GM18511 (cell line): Measurements from ENCODE around the gene PRRG2.

Experiments
- ATAC-seq: cut with Tn5 transposase; IDR thresholded peaks from one replicate; pipeline ENCODE4 v1.9.1; 2021; ENCODE audit warnings: mild to moderate bottlenecking, moderate library complexity; ENCODE audit not compliant: unreplicated experiment

PRRG2 gene

DNA sequence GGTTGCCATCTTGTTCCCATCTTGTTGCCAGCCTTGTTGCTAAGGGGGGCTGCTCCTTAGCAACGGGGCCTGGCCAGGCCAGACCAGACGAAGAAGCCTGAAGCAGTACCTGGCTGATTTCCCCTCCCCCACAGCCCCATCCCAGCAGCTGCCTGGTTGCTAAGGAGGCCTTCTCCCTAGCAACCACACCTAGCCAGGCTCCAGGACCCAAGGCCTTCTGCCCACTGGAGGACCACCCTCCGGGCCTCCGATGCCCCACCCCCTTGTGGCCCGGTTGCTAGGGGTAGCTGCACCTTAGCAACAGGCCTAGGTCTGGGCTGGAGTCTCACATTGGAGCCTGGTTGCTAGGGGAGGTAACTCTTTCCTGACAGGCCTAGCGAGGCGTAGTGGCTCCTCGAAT lies 3.9 kb downstream of the PRRG2 start:
- ATAC-seq = no peak

DNA sequence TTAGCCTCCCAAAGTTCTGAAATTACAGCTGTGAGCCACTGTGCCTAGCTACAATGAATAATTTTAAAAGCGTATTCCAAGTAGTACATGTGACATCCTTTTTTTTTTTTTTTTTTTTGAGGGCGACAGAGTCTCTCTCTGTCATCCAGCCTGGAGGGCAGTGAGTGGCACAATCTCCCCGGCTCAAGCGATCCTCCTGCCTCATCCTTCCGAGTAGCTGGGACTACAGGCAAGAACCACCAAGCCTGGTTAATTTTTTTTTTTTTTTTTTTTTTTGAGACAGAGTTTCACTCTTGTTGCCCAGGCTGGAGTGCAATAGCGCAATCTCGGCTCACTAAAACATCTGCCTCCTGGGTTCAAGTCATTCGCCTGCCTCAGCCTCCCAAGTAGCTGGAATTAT lies 6.1 kb downstream of the PRRG2 start:
- no peak for ATAC-seq

DNA sequence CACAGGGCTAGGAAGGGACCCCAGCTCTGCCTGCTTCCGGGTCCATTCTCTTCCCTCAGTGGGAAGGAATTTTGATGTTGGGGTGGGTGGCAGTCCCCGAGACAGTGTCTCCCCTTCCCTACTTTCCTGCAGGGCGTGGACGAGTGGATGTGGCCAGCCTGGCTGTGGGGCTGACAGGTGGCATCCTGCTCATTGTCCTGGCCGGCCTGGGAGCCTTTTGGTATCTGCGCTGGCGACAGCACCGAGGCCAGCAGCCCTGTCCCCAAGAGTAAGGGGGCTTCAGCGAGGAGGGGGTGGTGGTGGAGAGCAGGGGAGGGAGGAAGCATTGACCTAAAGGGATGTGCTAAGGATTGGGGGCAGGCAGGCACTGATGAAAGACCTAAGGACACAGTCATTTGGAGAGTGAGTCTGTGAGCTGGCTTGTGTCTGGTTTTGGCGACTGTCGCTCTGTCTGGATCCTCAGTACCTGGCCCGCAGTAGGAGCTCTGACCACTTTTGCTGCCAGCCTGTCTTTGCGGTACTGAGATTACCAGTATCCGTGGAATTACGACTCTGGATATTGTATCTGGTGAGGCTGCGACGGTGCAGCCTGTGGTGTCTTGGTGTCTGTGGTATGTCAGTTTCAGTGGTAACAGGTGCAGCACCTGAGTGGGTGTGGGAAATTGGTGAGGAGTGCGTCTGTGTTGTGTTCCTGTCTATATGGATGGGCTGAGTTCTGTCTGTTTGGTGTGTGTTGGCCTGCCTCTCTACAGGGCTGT lies 7.4 kb downstream of the PRRG2 start:
- no peak for ATAC-seq

DNA sequence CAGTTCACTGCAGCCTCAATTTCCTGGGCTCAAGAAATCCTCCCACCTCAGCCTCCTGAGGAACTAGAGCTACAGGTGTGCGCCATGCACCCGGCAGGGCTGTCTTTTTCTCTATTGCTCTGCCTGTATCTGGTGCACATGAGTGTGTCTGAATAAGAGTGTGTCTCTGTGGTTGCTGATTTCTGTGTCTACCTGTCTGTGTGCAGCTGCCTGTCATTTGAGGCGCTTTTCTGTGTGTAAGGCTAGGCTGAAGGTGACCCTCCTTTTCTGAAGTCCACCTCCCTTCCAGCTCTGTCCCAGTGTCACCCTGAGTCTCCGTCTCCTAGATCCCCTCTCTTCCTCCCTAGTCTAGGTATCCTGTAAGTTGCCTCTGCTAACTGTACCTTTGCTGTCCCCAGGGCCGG lies 8.4 kb downstream of the PRRG2 start:
- no peak for ATAC-seq

DNA sequence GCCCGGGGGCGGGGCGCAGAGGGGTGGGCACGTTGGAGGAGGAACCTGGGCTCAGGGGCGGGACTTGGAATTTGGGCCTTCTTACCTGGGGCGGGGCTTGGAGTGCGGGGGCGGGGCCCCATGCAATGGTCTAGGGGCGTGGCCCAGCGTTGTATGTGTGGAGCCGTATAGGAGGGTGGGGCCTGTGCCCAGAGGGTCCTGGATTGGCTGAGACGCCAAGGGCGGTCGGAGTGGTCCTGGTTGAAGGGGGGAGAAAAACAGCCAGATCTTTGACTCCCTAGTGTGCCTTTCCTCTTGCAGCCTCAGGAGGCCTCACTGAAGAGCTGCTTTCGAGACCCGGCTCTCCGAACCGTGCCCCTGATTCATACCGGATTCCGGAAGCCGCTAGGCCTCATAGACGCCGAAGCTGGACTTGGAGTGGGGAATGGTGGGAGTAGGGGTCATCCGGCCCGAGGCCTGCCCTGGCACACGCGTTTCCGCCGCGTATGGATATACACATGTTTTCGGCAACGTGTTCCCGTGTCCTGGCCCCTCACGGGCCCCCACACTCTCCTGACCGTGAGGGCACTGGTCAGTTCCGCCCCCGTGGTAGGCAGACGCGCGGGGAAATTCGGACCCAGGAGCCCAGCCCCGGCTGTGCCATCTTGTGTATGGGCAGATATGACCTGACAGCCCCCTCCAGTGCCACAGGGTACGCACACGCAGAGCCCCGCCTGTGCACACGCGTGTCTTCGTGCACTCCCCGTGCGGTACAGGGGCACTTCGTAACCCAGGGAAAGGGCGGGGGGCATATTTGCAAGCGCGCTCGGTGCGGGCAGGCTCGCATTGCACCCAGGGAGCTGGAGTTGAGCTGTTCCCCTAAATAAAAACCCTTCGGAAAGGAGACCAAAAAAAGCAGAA lies 9.2 kb downstream of the PRRG2 start:
- peak; percentile 57 for ATAC-seq

DNA sequence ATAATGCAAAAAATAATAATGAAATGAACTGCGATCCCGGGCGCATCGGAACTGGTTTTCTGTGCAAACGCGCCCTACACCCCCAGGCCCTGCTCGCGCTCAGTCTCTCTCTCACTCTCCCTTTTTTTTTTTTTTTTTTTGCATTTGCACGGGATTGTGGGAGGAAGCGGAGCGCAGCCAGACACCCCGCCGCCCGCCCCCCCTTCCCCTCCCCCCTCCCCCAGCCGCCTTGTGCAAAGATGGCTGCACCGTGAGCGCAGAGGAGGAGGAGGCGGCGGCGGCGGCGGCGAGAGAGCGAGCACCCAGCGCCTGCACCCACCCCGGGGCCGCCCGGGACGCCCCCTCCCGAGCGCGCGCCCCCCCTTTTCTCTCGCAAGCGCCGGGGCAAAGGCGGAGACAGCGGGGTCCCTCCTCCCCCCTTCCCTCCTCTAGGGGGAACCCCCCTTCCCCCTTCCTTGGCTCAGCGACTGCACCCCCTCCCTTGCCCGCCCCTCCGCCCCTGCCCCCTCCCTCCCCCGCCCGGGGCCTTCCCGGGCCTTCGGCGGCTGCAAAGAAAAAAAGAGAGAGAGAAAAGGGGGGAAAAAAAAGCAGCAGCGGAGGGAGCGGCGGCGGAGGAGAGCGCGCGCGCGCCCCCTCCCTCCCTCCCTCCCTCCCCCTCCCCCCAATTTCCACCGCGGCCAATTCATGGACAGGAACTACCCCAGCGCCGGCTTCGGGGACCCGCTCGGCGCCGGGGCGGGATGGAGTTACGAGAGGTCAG lies 10.0 kb downstream of the PRRG2 start, which contains the start of gene PRR12:
TSS of gene PRR12 (plus strand) at position 212 of the 760 bp plus-strand sequence. CDS start at position 685, 473 bp downstream.
- ATAC-seq = peak; percentile 36

DNA sequence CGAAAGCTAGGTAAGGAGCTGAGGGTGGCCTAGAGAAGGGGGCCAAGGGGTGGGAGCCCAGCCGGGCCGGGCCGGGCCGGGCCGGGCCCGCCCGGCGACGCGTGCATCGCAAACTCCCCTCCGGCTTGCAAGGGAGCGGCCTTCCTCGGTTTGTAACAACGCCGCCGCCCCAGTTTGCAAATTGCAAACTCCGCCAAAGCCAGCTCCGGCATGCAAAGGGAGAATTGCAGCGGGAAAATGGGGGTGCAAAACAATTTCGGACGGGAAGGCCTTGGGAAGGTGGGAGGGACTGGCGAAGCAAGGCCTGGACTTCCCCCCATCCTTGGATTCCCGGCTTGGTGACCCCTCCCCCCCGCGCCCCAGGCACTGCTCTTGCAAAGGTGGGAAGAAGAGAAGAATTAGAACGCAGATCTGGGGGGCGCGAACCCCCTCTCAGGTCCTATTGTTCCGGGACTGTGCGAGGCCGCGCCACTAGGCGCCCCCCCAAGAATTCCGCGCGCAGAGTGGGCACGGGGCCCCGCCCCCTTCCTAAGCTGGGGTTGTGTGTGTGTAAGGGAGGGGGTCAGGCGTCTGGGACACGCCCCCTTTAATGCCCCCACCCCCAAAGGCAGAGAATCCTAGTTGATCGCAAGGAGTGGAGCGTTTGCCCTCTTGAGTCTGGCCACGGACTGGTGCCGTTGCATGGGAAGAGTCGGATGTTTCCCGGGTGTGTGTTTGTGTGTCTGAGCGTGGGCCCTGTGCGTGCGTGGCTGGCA lies 10.8 kb downstream of the PRRG2 start:
- ATAC-seq = peak; percentile 1

DNA sequence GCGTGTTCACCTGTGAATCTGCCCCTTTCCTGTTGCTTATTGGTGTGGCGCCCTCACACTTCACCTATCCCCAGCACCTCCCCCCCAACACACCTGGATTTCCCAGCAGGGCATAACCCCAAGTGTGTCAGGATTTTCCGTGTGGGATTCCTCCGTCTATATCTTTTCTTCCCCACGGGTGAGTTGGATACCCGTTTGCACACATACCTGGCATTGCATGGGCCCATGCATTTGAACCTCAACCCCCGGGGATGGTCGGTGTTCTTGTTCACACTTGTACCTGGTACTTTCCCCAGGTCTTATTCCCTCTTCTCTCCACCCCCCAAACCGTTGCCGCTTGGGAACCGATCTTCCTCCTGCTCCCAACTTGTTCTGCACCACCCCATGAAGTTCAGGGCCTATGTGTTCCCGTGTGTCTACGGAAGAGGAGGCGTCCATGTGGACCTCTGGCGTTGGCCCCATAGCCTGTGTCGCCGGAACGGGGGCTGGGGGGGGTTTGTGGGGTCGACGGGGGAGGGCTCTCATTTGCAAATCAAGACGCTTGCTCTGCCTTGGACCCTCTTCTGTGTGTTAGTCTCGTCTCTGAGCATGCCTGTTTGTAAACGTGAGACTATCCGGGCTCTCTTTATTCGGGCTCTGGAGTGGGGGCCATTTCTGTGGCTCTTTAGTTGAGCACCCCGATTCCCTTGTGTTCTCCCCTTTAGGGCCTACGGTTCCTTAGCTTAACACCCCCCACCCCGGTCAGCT lies 11.5 kb downstream of the PRRG2 start:
- no peak for ATAC-seq

DNA sequence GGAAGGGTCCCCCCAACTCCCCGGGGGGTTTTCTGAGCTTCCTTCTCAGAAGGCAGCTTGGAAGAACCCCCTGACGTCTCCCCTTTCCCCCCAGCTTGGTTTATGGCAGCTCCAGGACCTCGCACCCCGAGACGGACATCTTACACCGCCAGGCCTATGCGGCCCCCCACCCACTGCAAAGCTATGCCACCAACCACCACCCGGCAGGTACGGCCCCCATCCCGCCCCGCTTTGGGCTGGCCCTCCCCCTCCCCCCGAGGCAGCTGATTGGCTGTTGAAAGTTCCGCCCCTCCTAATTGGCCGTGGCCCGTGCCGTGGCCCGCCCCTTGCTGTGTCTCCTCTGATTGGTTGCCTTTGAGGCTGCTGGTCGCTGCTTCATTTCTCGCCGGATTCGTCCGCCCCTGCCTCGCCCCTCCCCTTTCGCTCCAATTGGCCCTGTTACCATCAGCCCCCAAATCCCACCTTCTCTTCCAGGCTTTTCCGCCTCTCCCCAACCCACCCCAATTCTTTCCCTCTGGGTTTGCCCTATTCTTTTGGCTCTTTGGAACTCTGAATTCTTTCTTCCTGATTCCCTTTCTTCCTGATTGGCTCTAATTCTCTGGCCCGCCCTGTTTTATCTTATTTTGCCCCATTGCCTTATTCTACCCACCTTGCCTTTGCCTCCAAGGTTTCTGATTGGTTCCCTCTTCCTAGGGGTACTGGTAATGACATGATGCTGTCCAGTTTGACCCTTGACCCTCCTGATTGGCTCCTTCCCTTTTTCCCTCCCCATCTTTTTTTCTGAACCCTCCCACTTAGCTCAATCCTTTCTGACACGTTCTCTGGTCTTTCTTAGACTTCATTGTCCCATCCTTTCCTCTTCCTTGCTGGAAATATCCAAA lies 12.4 kb downstream of the PRRG2 start:
- ATAC-seq = peak; percentile 55

DNA sequence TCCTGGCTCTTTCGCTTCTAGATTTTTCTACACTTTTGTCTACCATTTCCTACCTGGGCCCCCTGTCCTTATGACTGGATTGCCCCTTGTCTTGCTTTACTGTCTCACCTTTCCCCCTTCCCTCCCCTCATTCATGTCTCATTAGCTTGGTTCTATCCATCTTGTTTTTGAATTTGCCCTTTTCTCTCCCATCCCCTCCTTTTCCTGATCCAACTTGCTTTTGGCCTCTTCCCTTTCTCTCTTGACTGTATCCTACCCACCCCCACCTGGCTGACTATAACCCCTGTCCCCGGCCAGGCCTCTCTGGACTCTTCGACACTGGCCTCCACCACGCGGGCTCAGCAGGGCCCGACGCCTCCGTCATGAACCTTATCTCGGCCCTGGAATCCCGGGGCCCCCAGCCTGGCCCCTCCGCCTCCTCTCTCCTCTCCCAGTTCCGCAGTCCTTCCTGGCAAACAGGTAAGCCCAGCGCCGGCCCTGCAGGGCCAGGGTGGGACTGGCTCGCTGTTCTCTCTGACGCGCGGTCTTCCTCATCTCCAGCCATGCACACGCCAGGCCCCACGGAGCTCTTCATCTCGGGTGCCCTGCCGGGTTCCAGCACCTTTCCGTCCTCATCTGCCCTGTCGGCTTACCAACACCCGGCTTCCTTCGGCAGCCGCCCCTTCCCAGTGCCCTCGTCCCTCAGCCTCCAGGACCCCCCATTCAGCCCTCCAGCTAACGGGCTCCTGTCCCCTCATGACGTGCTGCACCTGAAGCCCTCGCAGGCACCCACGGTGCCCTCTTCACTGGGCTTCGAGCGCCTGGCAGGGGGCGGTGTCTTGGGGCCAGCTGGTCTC lies 13.3 kb downstream of the PRRG2 start:
- no peak for ATAC-seq

DNA sequence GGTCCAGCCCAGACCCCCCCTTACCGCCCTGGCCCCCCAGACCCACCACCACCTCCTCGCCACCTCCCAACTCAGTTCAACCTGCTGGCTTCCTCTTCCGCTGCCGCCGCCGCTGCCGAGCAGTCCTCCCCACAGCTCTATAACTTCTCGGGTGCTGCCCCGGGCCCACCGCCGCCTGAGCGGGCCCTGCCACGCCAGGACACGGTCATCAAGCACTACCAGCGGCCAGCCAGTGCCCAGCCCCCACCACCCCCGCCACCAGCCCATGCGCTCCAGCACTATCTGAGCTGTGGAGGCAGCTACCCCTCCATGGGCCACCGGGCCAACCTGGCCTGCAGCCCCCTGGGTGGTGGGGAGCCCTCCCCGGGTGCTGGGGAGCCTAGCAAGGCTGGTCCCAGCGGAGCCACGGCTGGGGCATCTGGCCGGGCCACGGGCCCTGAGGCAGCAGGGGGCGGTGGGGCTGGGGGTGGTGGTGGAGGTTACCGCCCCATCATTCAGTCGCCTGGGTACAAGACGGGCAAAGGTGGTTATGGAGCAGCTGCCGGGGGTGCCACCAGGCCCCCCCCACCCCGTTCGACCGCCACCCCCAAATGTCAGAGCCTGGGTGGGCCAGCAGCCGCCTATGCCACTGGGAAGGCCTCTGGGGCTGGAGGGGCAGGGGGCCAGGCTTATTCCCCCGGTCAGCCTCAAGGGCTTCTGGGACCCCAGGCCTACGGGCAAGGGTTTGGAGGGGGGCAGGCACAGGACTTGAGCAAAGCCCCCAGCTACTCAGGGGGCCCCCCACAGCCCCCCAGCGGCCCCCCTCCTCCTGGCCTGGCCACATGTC lies 14.1 kb downstream of the PRRG2 start:
- ATAC-seq = no peak

DNA sequence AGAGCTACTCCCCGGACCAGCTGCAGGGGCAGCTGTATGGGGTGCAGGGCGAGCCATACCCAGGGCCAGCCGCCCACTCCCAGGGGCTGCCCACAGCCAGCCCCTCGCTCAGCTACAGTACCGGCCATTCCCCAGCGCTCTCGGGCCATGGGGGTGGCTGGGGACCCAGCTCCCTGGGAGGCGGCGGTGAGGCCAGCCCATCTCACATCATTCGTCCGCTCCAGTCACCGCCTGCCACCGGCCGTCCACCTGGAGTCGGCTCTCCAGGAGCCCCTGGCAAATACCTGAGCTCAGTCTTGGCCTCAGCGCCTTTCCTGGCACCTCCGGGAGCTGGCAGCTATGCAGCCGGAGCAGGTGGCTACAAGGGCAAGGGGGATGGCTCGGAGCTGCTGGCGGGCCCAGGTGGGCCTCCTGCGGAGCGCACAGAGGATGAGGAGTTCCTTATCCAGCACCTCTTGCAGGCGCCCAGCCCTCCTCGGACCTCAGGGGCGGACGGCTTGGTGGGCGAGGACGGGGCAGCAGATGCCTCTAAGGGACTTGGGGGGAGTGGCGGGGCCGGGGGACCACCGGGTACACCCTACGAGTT lies 14.8 kb downstream of the PRRG2 start:
- no peak for ATAC-seq

DNA sequence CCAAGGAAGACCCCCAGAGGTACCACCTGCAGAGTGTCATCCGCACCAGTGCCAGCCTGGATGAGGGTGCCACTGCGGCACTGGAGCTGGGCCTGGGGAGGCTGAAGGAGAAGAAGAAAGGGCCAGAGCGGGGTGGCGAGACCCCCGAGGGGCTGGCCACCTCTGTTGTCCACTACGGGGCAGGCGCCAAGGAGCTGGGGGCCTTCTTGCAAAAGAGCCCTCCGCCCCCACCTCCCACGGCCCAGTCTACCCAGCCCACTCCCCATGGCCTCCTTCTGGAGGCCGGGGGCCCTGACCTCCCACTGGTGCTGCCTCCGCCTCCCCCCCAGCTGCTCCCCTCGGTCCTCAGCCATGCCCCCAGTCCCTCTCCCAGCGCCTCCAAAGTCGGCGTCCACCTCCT lies 15.3 kb downstream of the PRRG2 start:
- ATAC-seq = no peak

DNA sequence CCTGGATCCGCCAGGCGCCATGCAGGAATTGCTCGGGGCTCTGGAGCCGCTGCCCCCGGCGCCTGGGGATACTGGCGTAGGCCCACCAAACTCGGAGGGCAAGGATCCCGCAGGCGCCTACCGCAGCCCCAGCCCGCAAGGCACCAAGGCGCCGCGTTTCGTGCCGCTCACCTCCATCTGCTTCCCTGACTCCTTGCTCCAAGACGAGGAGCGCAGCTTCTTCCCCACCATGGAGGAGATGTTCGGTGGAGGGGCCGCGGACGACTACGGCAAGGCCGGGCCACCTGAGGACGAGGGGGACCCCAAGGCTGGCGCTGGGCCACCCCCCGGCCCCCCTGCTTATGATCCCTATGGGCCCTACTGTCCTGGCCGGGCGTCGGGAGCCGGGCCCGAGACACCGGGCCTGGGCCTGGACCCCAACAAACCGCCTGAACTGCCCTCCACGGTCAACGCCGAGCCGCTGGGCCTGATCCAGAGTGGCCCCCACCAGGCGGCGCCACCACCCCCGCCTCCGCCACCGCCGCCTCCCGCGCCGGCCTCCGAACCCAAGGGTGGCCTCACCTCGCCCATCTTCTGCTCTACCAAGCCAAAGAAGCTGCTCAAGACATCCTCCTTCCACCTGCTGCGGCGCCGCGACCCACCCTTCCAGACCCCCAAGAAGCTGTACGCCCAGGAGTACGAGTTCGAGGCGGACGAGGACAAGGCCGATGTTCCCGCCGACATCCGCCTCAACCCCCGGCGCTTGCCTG lies 16.0 kb downstream of the PRRG2 start:
- ATAC-seq = no peak

DNA sequence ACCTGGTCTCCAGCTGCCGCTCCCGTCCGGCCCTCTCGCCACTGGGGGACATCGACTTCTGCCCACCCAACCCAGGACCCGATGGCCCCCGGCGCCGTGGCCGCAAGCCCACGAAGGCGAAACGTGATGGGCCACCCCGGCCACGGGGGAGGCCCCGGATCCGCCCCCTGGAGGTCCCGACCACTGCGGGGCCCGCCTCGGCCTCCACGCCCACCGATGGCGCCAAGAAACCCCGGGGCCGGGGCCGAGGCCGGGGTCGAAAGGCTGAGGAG lies 16.5 kb downstream of the PRRG2 start:
- ATAC-seq = no peak
